MV-4-11 (cell line): ENCODE results near the gene MRPL18.
"Not testable (repeated sequence)": the region's sequence is repeated elsewhere in the genome, so short reads cannot be mapped to it uniquely, and the experiment has no call there.

Experiments
- DNase-seq: peaks from one replicate; lab custom pipeline; 2025; lab: John Stamatoyannopoulos, UW

The MRPL18 gene

GRCh38 chr6:159816775-159817174, 26.5 kb downstream of the MRPL18 start:
- not testable (repeated sequence) for DNase-seq

DNA sequence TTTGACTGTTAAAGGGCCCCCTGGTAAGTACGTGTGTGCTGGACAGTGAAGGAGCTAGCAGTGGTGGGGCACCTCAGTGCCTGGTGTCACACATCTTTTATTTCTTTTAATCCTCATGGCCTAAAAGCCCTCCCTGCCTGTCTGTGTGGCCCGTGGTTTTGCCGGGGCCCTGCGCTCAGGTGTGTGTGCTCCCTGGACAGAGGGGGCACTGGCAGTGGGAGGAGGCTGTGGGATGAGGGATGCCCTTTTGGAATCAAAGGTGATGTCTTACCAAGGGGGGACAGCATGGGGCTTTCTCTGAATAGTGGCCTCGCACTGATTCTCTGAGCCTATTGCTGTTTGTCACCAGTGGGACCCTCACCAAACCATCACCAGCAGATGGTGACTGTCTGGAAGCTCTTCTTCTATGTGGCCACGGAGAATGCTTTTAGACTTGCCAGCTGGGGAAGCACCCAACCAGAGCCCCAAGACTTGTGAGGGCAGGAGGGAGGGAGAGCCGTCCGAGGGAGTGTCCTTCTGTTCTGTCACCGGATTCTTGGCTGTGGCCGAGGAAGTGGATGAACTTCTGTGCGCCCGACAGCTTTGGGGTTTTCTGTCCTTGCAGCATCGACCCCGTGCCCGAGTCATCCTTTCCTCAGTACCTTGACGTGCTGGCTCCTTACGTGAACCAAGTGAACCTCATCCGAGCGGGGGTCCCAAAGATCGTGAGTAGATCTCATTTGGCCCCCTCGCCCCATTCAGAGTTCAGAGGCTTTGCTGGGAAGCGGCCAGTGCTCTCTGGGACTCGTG, 27.9 kb downstream of the MRPL18 start:
- no peak for DNase-seq

- no peak for DNase-seq
Measured at GRCh38 chr6:159819098-159819497, 28.8 kb downstream of the MRPL18 start.

DNA sequence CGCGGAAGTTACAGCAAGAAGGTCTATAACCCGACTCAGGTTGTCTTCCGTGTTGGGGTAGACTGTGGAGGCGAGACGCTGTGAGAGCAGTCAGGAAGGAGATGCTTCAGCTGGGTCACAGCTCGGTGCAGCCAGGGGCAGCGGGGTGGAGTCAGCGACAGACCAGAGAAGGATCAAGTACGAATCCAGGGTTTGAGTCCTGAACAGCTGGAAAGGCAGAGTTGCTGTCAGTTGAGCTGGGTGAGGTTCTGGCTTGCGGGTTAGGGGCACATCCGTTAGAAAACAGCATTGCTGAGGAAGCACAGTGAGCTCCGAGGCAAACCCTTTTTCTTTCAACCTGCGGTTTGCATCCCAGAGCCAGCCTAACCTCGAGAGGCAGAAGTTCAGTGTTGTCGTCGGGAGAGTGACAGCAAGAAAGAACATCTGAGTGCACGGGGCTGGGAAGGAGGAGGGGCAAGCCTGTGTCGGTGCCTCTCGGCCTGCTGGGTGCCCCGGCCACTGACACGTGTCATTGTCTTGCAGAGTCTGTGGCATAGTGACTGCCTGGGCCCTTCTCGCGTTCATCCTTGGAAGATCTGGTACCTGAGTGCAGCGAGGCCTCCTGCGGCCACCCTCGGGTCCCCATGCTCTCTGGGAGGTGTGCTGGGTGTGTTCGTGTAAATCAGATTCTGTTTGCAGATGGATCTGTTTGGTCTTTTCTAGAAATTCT, 29.8 kb downstream of the MRPL18 start:
- peak; percentile 99 for DNase-seq

GRCh38 chr6:159821122-159821521, 30.9 kb downstream of the MRPL18 start:
- peak; percentile 47 for DNase-seq

DNA sequence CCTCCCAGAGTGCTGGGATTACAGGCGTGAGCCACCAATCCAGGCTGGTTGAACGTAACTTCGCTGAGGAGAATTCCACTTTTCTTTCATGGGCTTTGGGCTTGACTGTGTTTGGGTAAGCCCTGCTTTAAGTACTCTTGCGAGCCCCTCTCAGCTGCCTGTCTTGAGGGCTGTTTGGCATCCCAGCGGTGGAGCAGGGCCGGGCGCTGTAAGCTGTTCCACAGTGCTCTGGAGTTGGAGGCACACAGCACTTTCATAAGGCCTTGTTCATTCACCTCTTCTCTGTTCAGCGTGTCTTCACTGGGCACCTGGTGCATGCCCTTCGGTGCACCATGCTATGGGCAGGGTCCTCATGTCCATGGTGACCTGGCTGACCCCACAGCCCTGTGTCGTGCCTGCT, 31.5 kb downstream of the MRPL18 start:
- no peak for DNase-seq

DNA sequence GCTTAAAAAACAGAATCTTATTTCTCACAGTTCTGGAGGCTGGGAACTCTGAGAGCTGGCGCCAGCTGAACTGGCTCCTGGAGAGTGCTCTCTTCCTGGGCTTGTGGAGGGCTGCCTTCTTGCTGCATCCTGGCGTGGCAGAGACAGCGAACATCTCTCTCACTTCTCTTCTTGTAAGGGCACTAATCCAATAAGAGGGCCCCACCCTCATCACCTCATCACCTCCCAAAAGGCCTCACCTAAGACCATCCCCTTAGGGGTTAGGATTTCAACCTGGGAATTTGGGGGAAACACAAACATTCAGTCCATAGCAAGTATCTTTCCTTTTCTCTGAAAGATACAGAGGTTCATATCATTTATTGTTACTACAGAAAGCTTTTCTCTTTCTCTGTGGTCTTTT, 33.7 kb downstream of the MRPL18 start:
- DNase-seq = no peak

DNA sequence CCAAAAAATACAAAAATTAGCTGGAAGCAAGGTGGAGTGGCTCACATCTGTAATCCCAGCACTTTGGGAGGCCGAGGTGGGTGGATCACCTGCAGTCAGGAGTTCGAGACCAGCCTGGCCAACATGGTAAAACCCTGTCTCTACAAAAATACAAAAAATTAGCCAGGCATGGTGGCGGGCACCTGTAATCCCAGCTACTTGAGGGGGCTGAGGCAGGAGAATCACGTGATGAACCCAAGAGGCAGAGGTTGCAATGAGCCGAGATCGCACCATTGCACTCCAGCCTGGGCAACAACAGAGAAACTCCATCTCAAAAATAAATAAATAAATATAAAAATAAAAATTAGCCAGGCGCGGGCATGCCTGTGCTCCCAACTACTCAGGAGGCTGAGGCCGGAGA, 34.4 kb downstream of the MRPL18 start:
- DNase-seq = not testable (repeated sequence)

DNA sequence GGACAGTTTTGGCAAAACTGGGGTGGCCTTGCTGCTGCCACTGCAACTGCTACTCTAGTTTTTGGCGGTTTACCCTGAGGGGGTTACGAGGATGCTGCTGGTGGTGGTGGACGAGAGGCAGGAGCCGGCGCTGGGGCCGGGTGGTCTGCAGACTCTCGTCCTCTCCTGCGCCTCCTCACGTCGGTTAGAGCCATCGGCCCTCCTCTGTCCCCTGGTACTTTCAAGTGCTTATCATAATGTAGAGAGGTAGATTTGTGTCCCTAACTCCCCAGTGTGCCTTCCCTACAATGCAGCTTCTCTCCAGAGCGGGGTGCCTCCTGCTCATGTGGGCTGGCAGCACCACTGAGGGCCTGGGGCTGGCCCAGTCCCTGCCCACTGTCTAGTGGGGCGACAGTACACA, 35.7 kb downstream of the MRPL18 start:
- no peak for DNase-seq

DNA sequence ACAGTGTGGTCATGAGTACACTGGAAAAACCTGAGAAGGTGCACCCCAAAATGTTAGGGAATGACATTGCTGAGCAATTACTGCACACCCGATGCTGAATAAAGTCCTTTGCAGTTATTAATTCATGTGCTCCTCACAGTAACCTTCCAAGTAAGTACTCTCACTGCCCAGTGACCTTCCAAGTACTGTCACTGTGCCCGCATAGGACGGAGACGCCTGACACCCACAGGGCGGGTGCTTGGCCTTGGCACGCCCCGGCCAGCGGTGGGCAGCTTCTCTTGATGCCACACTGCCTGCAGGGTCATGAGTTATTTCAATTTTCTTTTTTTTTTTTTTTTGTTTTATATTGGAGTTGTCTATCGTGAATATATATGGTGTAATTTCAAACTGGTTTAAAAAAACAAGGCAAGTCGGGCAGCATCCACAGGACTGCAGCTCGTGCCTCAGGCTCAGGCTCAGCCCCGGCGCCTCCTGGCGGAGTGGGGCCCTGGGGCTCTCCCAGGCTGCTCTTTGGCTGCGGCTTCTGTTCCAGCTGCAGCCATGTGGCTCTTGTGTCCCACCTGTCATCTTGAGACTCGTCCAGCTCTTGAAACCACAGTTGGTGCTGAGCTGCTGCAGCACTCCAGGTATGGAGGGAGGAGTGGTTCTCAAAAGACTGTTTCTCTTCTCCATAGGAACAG, 36.8 kb downstream of the MRPL18 start:
- no peak for DNase-seq

GRCh38 chr6:159828074-159828473, 37.8 kb downstream of the MRPL18 start:
- no peak for DNase-seq

- DNase-seq = peak; percentile 85
Measured at GRCh38 chr6:159829526-159829925, 39.3 kb downstream of the MRPL18 start.

GRCh38 chr6:159830501-159831372, 40.5 kb downstream of the MRPL18 start:
- no peak for DNase-seq

GRCh38 chr6:159831373-159831679, 41.1 kb downstream of the MRPL18 start:
- no peak for DNase-seq

DNA sequence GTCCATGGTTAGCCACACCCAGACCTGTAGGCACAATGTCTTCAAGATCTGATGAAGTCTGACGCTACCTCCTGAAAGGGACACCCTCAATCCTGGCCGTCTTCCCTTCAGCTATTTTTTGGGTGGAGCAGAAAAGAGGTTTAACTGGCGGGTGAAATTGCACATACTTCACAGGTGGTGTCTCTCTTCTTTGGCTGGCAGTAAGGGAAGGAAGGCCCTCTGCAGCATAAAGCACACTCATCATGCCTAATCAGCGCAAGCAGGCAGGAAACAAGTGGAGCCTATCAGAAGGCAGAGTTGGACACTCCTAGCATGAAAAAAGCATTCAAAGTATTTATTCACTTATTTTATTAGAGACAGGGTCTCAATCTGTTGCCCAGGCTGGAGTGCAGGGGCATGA, 42.7 kb downstream of the MRPL18 start:
- no peak for DNase-seq

GRCh38 chr6:159833556-159833955, 43.3 kb downstream of the MRPL18 start:
- no peak for DNase-seq

- DNase-seq = no peak
Measured at GRCh38 chr6:159833997-159834603, 43.8 kb downstream of the MRPL18 start.

DNA sequence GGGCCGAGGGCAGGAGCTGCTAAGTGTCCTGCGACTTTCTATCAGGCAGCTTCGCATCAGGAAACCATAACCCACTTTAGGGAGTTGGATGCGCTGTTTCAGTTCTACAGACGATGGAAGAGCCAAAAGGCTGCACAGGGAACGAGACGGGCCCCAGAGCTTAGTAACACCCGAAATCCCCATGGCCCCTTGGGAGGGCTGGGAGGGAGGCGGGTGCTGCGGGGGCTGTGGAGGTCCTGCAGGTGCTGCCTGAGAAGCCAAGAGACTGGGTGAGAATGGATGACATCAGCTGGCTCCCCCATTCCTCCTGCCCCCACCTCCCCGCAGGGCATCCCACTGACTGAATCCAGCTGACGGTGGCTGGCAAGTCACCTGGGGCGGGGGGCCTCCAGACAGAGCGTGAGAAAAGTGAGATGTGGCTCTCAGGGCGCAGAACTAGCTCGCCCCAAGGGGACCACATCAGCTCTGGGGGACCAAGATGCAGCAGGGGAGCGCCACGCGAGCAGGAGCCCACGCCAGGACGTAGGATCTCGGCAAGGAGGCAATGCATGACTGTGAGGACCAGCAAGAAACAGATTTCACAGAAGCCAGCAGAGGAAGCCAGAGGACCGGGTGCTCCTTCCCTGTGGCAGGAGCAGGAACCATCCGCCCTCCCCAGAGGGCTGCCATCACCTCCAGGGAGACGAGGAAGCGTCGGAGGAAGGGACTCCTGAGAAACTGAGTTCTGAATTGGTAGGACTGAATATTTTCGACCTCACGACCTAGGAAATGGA, 46.6 kb downstream of the MRPL18 start:
- DNase-seq = no peak

GRCh38 chr6:159837511-159837910, 47.2 kb downstream of the MRPL18 start:
- no peak for DNase-seq

GRCh38 chr6:159838020-159838744, 47.9 kb downstream of the MRPL18 start:
- DNase-seq = no peak
